MM.1S (cell line): ENCODE measurements around the gene IL36B.

Experiments
- DNase-seq: peaks from one replicate; pipeline ENCODE4 v3.0.0-alpha.2; 2015
- H2AFZ ChIP-seq: fragments of 300-600 bp; sonication (generic); 2 replicates; pipeline ENCODE4 v1.6.0; 2016; ENCODE audit warnings: antibody characterized with exemption, low read length
- H3F3A ChIP-seq: fragments of 300-600 bp; sonication (generic); 2 replicates; pipeline ENCODE4 v1.6.1; 2016; ENCODE audit warnings: mild to moderate bottlenecking, antibody characterized with exemption, low read length, moderate library complexity, mixed read lengths; ENCODE audit not compliant: insufficient read depth
- H3K27ac ChIP-seq: fragments of 300-600 bp; sonication (generic); 2 replicates; pipeline ENCODE4 v1.5.1; 2016; ENCODE audit warnings: mild to moderate bottlenecking, low read length
- H3K27me3 ChIP-seq: fragments of 300-600 bp; sonication (generic); replicated peaks from 2 replicates; pipeline ENCODE4 v1.6.0; 2016; ENCODE audit warnings: low read length; ENCODE audit not compliant: insufficient read depth
- H3K36me3 ChIP-seq: fragments of 300-600 bp; sonication (generic); replicated peaks from 2 replicates; pipeline ENCODE4 v1.6.1; 2016; ENCODE audit warnings: mild to moderate bottlenecking, low read length, mixed read lengths; ENCODE audit not compliant: insufficient read depth
- H3K4me1 ChIP-seq: fragments of 300-600 bp; sonication (generic); 2 replicates; pipeline ENCODE4 v1.6.1; 2016; ENCODE audit warnings: low read length, mixed read lengths
- H3K4me2 ChIP-seq: fragments of 300-600 bp; sonication (generic); 2 replicates; pipeline ENCODE4 v1.6.0; 2016; ENCODE audit warnings: low read depth, low read length
- H3K4me3 ChIP-seq: fragments of 300-600 bp; sonication (generic); 2 replicates; pipeline ENCODE4 v1.5.1; 2016; ENCODE audit warnings: low read length, mixed read lengths
- H3K79me2 ChIP-seq: fragments of 300-600 bp; sonication (generic); 2 replicates; pipeline ENCODE4 v1.6.1; 2016; ENCODE audit warnings: mixed run types, low read length, mixed read lengths
- H3K9ac ChIP-seq: fragments of 300-600 bp; sonication (generic); 2 replicates; pipeline ENCODE4 v1.6.1; 2016; ENCODE audit warnings: low read length, mixed read lengths
- H3K9me2 ChIP-seq: fragments of 300-600 bp; sonication (generic); replicated peaks from 2 replicates; pipeline ENCODE4 v1.6.1; 2016; ENCODE audit warnings: mild to moderate bottlenecking, low read length, mixed read lengths; ENCODE audit not compliant: insufficient read depth
- H3K9me3 ChIP-seq: fragments of 300-600 bp; sonication (generic); replicated peaks from 2 replicates; pipeline ENCODE4 v1.6.1; 2016; ENCODE audit warnings: mild to moderate bottlenecking, low read length, mixed read lengths; ENCODE audit not compliant: insufficient read depth
- H4K20me1 ChIP-seq: fragments of 300-600 bp; sonication (generic); 2 replicates; pipeline ENCODE4 v1.6.1; 2016; ENCODE audit warnings: mild to moderate bottlenecking, low read length, moderate library complexity, mixed read lengths; ENCODE audit not compliant: insufficient read depth
- CTCF ChIP-seq: fragments of 300-600 bp; sonication (generic); IDR thresholded peaks from 2 replicates; pipeline ENCODE4 v1.5.1; 2016; ENCODE audit warnings: antibody characterized with exemption, low read length, mixed read lengths
- EZH2 ChIP-seq: fragments of 300-600 bp; sonication (generic); optimal IDR thresholded peaks from 2 replicates; pipeline ENCODE3; 2017; ENCODE audit warnings: low read depth, mild to moderate bottlenecking, antibody characterized with exemption, low read length, mixed read lengths
- EZH2phosphoT487 ChIP-seq: fragments of 300-600 bp; sonication (generic); IDR thresholded peaks from 2 replicates; pipeline ENCODE4 v1.6.1; 2018; ENCODE audit warnings: antibody characterized with exemption, low read length

Gene IL36B

GRCh38 chr2:113079131-113079530 lies 26.5 kb upstream of the IL36B start:
- peaks cover 22% of the 10 kb centered on the region for H3K4me1 ChIP-seq
- H3K9ac ChIP-seq = no peak overlapping the region
- TF ChIP-seq EZH2phosphoT487 = no peak
- TF ChIP-seq CTCF = no peak
- no peak for TF ChIP-seq EZH2
- H3K9me3 ChIP-seq = no peaks in the 10 kb centered on the region
- H3K27ac ChIP-seq = no peak overlapping the region
- no peaks in the 10 kb centered on the region for H3K9me2 ChIP-seq
- H3K4me2 ChIP-seq = no peak overlapping the region
- no peaks in the 10 kb centered on the region for H3K36me3 ChIP-seq
- H3K4me3 ChIP-seq = no peak overlapping the region
- no peaks in the 10 kb centered on the region for H3K79me2 ChIP-seq
- H3F3A ChIP-seq = no peaks in the 10 kb centered on the region
- no peak for DNase-seq
- no peak overlapping the region for H2AFZ ChIP-seq
- no peaks in the 10 kb centered on the region for H3K27me3 ChIP-seq
- H4K20me1 ChIP-seq = no peaks in the 10 kb centered on the region

- no peaks in the 10 kb centered on the region for H3F3A ChIP-seq
Observed at GRCh38 chr2:113078350-113078839, 25.7 kb upstream of the IL36B start.

GRCh38 chr2:113077921-113078320 lies 25.3 kb upstream of the IL36B start:
- H3K4me3 ChIP-seq = no peak overlapping the region
- DNase-seq = no peak
- no peaks in the 10 kb centered on the region for H4K20me1 ChIP-seq
- no peaks in the 10 kb centered on the region for H3F3A ChIP-seq
- H3K27ac ChIP-seq = no peak overlapping the region
- no peaks in the 10 kb centered on the region for H3K27me3 ChIP-seq
- no peaks in the 10 kb centered on the region for H3K36me3 ChIP-seq
- H3K9me3 ChIP-seq = no peaks in the 10 kb centered on the region
- TF ChIP-seq CTCF (no peak), EZH2 (no peak), EZH2phosphoT487 (no peak)
- no peaks in the 10 kb centered on the region for H3K9me2 ChIP-seq
- peaks cover 34% of the 10 kb centered on the region for H3K4me1 ChIP-seq
- H3K79me2 ChIP-seq = no peaks in the 10 kb centered on the region
- no peak overlapping the region for H3K4me2 ChIP-seq
- H3K9ac ChIP-seq = no peak overlapping the region
- H2AFZ ChIP-seq = no peak overlapping the region

More at GRCh38 chr2:113078350-113078839, 25.7 kb upstream of the IL36B start:
- Histone ChIP-seq H3K27me3 (no peaks in the 10 kb centered on the region), H3K36me3 (no peaks in the 10 kb centered on the region), H3K79me2 (no peaks in the 10 kb centered on the region), H3K9me3 (no peaks in the 10 kb centered on the region), H2AFZ (no peak overlapping the region), H3K27ac (no peak overlapping the region), H3K4me1 (peaks cover 29% of the 10 kb centered on the region), H3K4me3 (no peak overlapping the region), H3K4me2 (no peak overlapping the region), H4K20me1 (no peaks in the 10 kb centered on the region), H3K9ac (no peak overlapping the region), H3K9me2 (no peaks in the 10 kb centered on the region)
- no peak for DNase-seq
- TF ChIP-seq EZH2phosphoT487 (no peak), CTCF (no peak), EZH2 (no peak)
